Measurements from ENCODE around the gene SARM1. TPM values are rescaled to one million over a fixed set of nuclear protein-coding genes. Genes with fewer than 3 reads are reported as not detected.

SARM1 gene
- total RNA-seq, 3 donors from 2014 or later (not counting 1 experiment from before 2014, with no cell fraction given), result 25.7 to 33.0 (median 26.2) TPM

DNA sequence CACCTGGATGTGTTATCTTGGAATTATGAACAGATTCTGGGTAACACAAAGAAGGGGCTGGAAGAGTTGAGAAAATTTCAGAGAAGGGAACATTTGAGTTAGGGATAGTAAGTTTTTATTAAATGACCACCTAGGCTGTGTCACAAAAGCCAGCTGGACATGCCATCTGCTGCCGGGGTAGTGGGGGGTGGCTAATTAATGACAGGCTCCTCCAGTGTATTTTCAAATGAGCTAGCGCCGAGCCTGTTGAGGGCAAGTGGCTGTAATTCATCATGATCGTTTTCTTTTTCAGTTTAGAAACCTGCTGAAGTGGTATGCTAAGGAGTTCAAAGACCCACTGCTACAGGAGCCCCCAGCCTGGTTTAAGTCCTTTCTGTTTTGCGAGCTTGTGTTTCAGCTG is 46.3 kb upstream of the SARM1 start:
- 94% methylated on average over 5 of the region's 5 CpGs for WGBS (ENCODE audit: insufficient coverage)
- Mint-ChIP-seq H3K4me1 (peaks cover 1 to 2% of the 10 kb centered on the region in 2 donors), H3K4me3 (no peak overlapping the region), H3K36me3 (peaks cover 12% of the 10 kb centered on the region), H3K27me3 (ENCODE audit: low read depth in 2 of 2) (no peaks in the 10 kb centered on the region), H3K9me3 (no peaks in the 10 kb centered on the region), H3K27ac (no peak overlapping the region)
- Histone ChIP-seq H3K4me3 (ENCODE audit: low read length) (no peak overlapping the region), H3K27ac (ENCODE audit: low read length) (no peak overlapping the region), H3K27me3 (ENCODE audit: control insufficient read depth, insufficient read depth, low read length) (no peaks in the 10 kb centered on the region), H3K36me3 (ENCODE audit: control insufficient read depth, insufficient read depth, low read length) (peaks cover 15% of the 10 kb centered on the region), H3K9me3 (ENCODE audit: control insufficient read depth, insufficient read depth, low read length) (no peaks in the 10 kb centered on the region), H3K4me1 (ENCODE audit: control insufficient read depth, insufficient read depth, low read length) (no peaks in the 10 kb centered on the region)
- DNase-seq (no peak), ATAC-seq (no peak)
- TF ChIP-seq CTCF (IDR thresholded peaks at IDR 0.05), result no peak
- intact Hi-C loops (cut with micrococcal nuclease), result no loop called here

DNA sequence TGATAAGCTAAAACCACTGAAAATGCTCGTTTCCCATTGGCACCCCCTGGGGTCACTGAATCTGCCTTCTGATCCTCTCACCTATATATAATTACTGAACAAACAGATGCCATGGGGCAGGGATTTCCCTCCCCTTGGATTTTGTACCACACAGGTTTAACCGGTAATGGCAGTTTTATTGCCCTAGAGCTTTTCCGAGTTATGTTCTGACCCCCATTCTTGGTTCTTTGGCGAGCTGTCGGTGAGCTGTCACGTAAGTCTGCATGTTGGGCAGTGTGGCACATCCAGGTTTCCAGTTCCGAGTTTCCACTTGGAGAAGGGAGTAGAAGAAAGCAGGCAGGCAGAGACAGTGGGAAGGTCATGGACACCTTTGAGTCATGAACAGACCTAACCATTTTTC is 45.4 kb upstream of the SARM1 start:
- intact Hi-C loops (cut with micrococcal nuclease), result no loop called here
- ATAC-seq (no peak), DNase-seq (no peak)
- WGBS (ENCODE audit: insufficient coverage), result 96% methylated on average over 7 of the region's 7 CpGs
- Mint-ChIP-seq H3K36me3 (peaks cover 12% of the 10 kb centered on the region), H3K27me3 (ENCODE audit: low read depth in 2 of 2) (no peaks in the 10 kb centered on the region), H3K9me3 (no peaks in the 10 kb centered on the region), H3K4me3 (no peak overlapping the region), H3K4me1 (no peaks in the 10 kb centered on the region), H3K27ac (no peak overlapping the region)
- Histone ChIP-seq H3K4me1 (ENCODE audit: control insufficient read depth, insufficient read depth, low read length) (no peaks in the 10 kb centered on the region), H3K9me3 (ENCODE audit: control insufficient read depth, insufficient read depth, low read length) (no peaks in the 10 kb centered on the region), H3K36me3 (ENCODE audit: control insufficient read depth, insufficient read depth, low read length) (peaks cover 23% of the 10 kb centered on the region), H3K4me3 (ENCODE audit: low read length) (no peak overlapping the region), H3K27ac (ENCODE audit: low read length) (no peak overlapping the region), H3K27me3 (ENCODE audit: control insufficient read depth, insufficient read depth, low read length) (no peaks in the 10 kb centered on the region)
- TF ChIP-seq CTCF (IDR thresholded peaks at IDR 0.05), result no peak

DNA sequence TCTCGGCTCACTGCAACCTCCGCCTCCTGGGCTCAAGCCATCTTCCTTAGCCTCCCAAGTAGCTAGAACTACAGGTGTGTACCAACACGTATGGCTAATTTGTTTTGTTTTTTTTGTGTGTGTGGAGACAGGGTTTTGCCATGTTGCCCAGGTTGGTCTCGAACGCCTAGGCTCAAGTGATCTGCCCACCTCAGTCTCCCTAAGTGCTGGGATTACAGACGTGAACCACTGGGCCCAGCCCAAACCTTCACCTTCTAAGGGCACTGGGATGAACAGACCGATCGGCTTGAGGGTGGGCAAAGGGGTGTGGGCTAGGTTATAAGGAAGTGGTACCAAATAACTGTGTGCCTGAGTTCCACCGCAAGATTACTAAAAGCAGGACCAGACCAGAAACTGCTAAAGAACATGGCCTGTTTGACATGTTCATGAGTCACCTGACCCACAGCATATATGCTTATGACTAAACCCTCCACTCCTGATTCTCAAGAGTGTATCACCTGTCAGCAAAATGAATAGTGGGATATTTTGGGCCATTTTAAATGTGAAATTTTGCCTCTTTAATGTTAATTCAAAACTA is 44.4 kb upstream of the SARM1 start:
- Histone ChIP-seq H3K4me1 (ENCODE audit: control insufficient read depth, insufficient read depth, low read length) (no peaks in the 10 kb centered on the region), H3K36me3 (ENCODE audit: control insufficient read depth, insufficient read depth, low read length) (peaks cover 33% of the 10 kb centered on the region), H3K4me3 (ENCODE audit: low read length) (no peak overlapping the region), H3K9me3 (ENCODE audit: control insufficient read depth, insufficient read depth, low read length) (no peaks in the 10 kb centered on the region), H3K27me3 (ENCODE audit: control insufficient read depth, insufficient read depth, low read length) (no peaks in the 10 kb centered on the region), H3K27ac (ENCODE audit: low read length) (no peak overlapping the region)
- DNase-seq (no peak), ATAC-seq (no peak)
- H3K4me3 Mint-ChIP-seq, result no peak overlapping the region
- H3K4me1 Mint-ChIP-seq, result peaks cover 0 to 2% of the 10 kb centered on the region in 2 donors
- H3K36me3 Mint-ChIP-seq, result peaks cover 12% of the 10 kb centered on the region
- H3K27ac Mint-ChIP-seq, result no peak overlapping the region
- no peaks in the 10 kb centered on the region for H3K27me3 Mint-ChIP-seq (ENCODE audit: low read depth in 2 of 2)
- TF ChIP-seq CTCF (IDR thresholded peaks at IDR 0.05), result no peak
- intact Hi-C loops (cut with micrococcal nuclease), result no loop called here
- H3K9me3 Mint-ChIP-seq, result no peaks in the 10 kb centered on the region
- 81% methylated on average over 9 of the region's 9 CpGs for WGBS (ENCODE audit: insufficient coverage)

GRCh38 chr17:28327709-28328108 is 43.8 kb upstream of the SARM1 start:
- intact Hi-C loops (cut with micrococcal nuclease), result no loop called here
- Histone ChIP-seq H3K9me3 (ENCODE audit: control insufficient read depth, insufficient read depth, low read length) (no peaks in the 10 kb centered on the region), H3K4me1 (ENCODE audit: control insufficient read depth, insufficient read depth, low read length) (no peaks in the 10 kb centered on the region), H3K27me3 (ENCODE audit: control insufficient read depth, insufficient read depth, low read length) (no peaks in the 10 kb centered on the region), H3K27ac (ENCODE audit: low read length) (no peak overlapping the region), H3K4me3 (ENCODE audit: low read length) (no peak overlapping the region), H3K36me3 (ENCODE audit: control insufficient read depth, insufficient read depth, low read length) (peaks cover 33% of the 10 kb centered on the region)
- DNase-seq (no peak), ATAC-seq (no peak)
- no peak for TF ChIP-seq CTCF (IDR thresholded peaks at IDR 0.05)
- no peak overlapping the region for H3K4me3 Mint-ChIP-seq
- no peaks in the 10 kb centered on the region for H3K27me3 Mint-ChIP-seq (ENCODE audit: low read depth in 2 of 2)
- H3K4me1 Mint-ChIP-seq, result peaks cover 0 to 4% of the 10 kb centered on the region in 2 donors
- H3K9me3 Mint-ChIP-seq, result no peaks in the 10 kb centered on the region
- H3K36me3 Mint-ChIP-seq, result peaks cover 12% of the 10 kb centered on the region
- no peak overlapping the region for H3K27ac Mint-ChIP-seq
- 93% methylated on average over 2 of the region's 3 CpGs for WGBS (ENCODE audit: insufficient coverage)
